Hepatocyte (in vitro differentiated cells): ENCODE data around the gene STRBP. TPM values are rescaled to one million over a fixed set of nuclear protein-coding genes. Genes with fewer than 3 reads are reported as not detected.

ENCODE experiments used
- DNase-seq: peaks from one replicate; pipeline ENCODE4 v3.0.0-alpha.2; 2016; ENCODE audit warnings: low spot score
- H2AFZ ChIP-seq: fragments of 200-600 bp; sonication (generic); 2 replicates; pipeline ENCODE4 v1.6.0; 2016; ENCODE audit warnings: antibody characterized with exemption, mild to moderate bottlenecking
- H3K27ac ChIP-seq: fragments of 200-600 bp; sonication (generic); 2 replicates; pipeline ENCODE4 v1.5.1; 2016; ENCODE audit warnings: mild to moderate bottlenecking
- H3K27me3 ChIP-seq: fragments of 200-600 bp; sonication (generic); 2 replicates; pipeline ENCODE4 v1.6.1; 2016
- H3K36me3 ChIP-seq: fragments of 200-600 bp; sonication (generic); replicated peaks from 2 replicates; pipeline ENCODE4 v1.5.1; 2016; ENCODE audit warnings: low read depth; ENCODE audit not compliant: insufficient read depth
- H3K4me1 ChIP-seq: fragments of 200-600 bp; sonication (generic); 2 replicates; pipeline ENCODE4 v1.5.1; 2016; ENCODE audit warnings: mild to moderate bottlenecking, moderate library complexity; ENCODE audit not compliant: insufficient read depth
- H3K4me2 ChIP-seq: fragments of 200-600 bp; sonication (generic); 2 replicates; pipeline ENCODE4 v1.6.0; 2016
- H3K4me3 ChIP-seq: fragments of 200-600 bp; sonication (generic); 2 replicates; pipeline ENCODE4 v1.5.1; 2016; ENCODE audit warnings: mild to moderate bottlenecking
- H3K79me2 ChIP-seq: fragments of 200-600 bp; sonication (generic); 2 replicates; pipeline ENCODE4 v1.6.0; 2017; ENCODE audit warnings: mild to moderate bottlenecking
- H3K9me2 ChIP-seq: fragments of 200-600 bp; sonication (generic); replicated peaks from 2 replicates; pipeline ENCODE4 v1.6.0; 2017; ENCODE audit warnings: mild to moderate bottlenecking; ENCODE audit not compliant: insufficient read depth
- H3K9me3 ChIP-seq: fragments of 200-600 bp; sonication (generic); 2 replicates; pipeline ENCODE4 v1.5.1; 2016; ENCODE audit warnings: low read depth, mild to moderate bottlenecking
- H4K20me1 ChIP-seq: fragments of 200-600 bp; sonication (generic); 2 replicates; pipeline ENCODE4 v1.6.0; 2016; ENCODE audit warnings: mild to moderate bottlenecking; ENCODE audit not compliant: insufficient read depth, poor library complexity, severe bottlenecking
- EZH2 ChIP-seq: fragments of 200-600 bp; sonication (generic); IDR thresholded peaks from 2 replicates; pipeline ENCODE4 v1.6.1; 2016; ENCODE audit warnings: antibody characterized with exemption, mild to moderate bottlenecking, borderline replicate concordance
- EZH2phosphoT487 ChIP-seq: fragments of 200-600 bp; sonication (generic); IDR thresholded peaks from one replicate; pipeline ENCODE4 v1.6.1; 2018; ENCODE audit warnings: antibody characterized with exemption, mild to moderate bottlenecking, low read depth, moderate library complexity; ENCODE audit not compliant: unreplicated experiment, severe bottlenecking
- WGBS: methylation state at CpG from one replicate; pipeline ENCODE4 v1.1.6; 2016; ENCODE audit warnings: low lambda C conversion rate; ENCODE audit errors: missing lambda C conversion rate; 5-methylcytosine and 5-hydroxymethylcytosine counted together
- polyA plus RNA-seq: library from polyadenylated mRNA; unstranded; fragments of >200 nt; fragmentation: Nextera tagmentation; extraction: Ambion mirVana; gene quantifications from 2 replicates; pipeline ENCODE4 v1.2.1, GENCODE V29; 2016
- total RNA-seq: library from RNA; depleted of rRNA; stranded (reverse); fragments of >200 nt; gene quantifications from 2 replicates; pipeline ENCODE4 v1.2.3, GENCODE V29; 2014
- TF ChIP-seq, protein P1 (sequence below): fragments of 200-600 bp; sonication (generic); IDR thresholded peaks from 2 replicates; pipeline ENCODE4 v1.5.1; 2016; ENCODE audit warnings: antibody characterized with exemption, mild to moderate bottlenecking; ENCODE audit not compliant: poor library complexity

STRBP gene
- total and polyA plus RNA-seq, 2 experiments from 2014 or later: 26.8 to 27.7 TPM

DNA sequence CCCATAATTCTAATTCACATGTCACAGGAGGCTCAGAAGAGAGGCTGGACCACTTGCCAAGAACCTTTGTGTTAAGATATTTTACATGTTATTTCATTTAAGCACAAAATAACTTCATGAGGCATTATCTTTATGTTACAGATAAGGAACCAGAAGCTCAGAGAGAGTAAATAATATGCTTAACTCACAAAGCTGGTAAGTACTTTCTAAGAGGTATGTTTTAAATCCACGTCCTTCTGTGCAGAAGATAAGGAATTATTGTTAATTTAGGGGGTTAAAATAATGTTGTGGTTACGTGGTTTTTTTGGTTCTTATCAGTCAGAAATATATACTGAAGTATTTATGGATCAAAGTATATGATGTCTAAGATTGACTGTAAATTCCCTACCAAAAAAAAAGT is 8.0 kb downstream of the STRBP start:
- Histone ChIP-seq H4K20me1 (peaks cover 20% of the 10 kb centered on the region), H3K27ac (no peak overlapping the region), H3K9me3 (no peaks in the 10 kb centered on the region), H3K4me1 (peaks cover 12% of the 10 kb centered on the region), H3K9me2 (no peaks in the 10 kb centered on the region), H2AFZ (no peak overlapping the region), H3K4me2 (no peak overlapping the region), H3K79me2 (peaks cover 85% of the 10 kb centered on the region), H3K27me3 (peaks cover 7% of the 10 kb centered on the region), H3K4me3 (no peak overlapping the region), H3K36me3 (no peaks in the 10 kb centered on the region)
- DNase-seq: no peak
- 26% methylated on average over 2 of the region's 2 CpGs for WGBS
- TF ChIP-seq, protein P1, sequence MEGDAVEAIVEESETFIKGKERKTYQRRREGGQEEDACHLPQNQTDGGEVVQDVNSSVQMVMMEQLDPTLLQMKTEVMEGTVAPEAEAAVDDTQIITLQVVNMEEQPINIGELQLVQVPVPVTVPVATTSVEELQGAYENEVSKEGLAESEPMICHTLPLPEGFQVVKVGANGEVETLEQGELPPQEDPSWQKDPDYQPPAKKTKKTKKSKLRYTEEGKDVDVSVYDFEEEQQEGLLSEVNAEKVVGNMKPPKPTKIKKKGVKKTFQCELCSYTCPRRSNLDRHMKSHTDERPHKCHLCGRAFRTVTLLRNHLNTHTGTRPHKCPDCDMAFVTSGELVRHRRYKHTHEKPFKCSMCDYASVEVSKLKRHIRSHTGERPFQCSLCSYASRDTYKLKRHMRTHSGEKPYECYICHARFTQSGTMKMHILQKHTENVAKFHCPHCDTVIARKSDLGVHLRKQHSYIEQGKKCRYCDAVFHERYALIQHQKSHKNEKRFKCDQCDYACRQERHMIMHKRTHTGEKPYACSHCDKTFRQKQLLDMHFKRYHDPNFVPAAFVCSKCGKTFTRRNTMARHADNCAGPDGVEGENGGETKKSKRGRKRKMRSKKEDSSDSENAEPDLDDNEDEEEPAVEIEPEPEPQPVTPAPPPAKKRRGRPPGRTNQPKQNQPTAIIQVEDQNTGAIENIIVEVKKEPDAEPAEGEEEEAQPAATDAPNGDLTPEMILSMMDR: no peak
- TF ChIP-seq EZH2phosphoT487 (peak; percentile 90), EZH2 (no peak)

DNA sequence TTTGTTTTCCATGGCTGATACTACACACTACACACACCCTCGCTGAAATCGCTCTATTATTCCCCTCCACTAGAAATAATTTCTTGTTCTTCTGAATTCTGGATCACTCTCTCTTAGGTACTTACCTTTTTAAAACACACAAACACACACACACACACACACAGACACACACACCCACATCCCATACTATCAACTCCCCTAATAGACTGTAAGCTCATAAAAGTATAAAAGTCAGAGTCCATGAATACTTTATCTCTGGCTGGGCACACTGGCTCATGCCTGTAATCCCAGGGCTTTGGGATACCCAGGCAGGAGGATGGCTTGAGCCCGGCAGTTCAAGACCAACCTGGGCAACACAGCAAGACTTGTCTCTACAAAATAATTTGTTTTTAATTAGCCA is 11.1 kb downstream of the STRBP start:
- no peak overlapping the region for H3K4me3 ChIP-seq
- peaks cover 9% of the 10 kb centered on the region for H3K4me1 ChIP-seq
- no peak overlapping the region for H3K27ac ChIP-seq
- no peak overlapping the region for H3K4me2 ChIP-seq
- H3K9me2 ChIP-seq: no peaks in the 10 kb centered on the region
- no peak overlapping the region for H2AFZ ChIP-seq
- no peaks in the 10 kb centered on the region for H3K36me3 ChIP-seq
- WGBS: 83% methylated on average over 3 of the region's 3 CpGs
- TF ChIP-seq, protein P1: no peak
- TF ChIP-seq EZH2phosphoT487: no peak
- H3K9me3 ChIP-seq: no peaks in the 10 kb centered on the region
- no peaks in the 10 kb centered on the region for H3K27me3 ChIP-seq
- H3K79me2 ChIP-seq: peaks cover 85% of the 10 kb centered on the region
- H4K20me1 ChIP-seq: peaks cover 16% of the 10 kb centered on the region
- no peak for DNase-seq

DNA sequence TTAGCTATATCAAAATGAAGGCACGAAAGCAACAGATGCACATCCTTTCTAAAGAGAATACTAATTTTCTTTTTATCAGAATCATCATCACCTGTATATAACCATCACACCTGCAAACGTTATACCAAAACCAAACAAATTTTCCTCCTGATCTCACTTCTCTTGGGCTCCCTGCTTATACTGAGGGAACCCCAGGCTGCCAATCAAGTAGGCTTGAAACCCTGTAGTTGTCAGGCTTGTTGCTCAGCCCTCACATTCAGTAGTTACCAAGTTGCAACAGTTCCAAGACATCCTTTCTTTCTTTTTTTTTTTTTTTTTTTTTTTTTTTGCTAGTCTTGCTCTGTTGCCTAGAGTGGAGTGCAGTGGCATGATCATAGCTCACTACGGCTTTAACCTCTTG is 12.7 kb downstream of the STRBP start:
- TF ChIP-seq, protein P1: no peak
- no peak for TF ChIP-seq EZH2
- TF ChIP-seq EZH2phosphoT487: no peak
- H3K4me3 ChIP-seq: no peak overlapping the region
- H2AFZ ChIP-seq: no peak overlapping the region
- DNase-seq: no peak
- no peaks in the 10 kb centered on the region for H3K9me2 ChIP-seq
- H3K27ac ChIP-seq: no peak overlapping the region
- no peak overlapping the region for H3K4me2 ChIP-seq
- peaks cover 13% of the 10 kb centered on the region for H3K4me1 ChIP-seq
- no peaks in the 10 kb centered on the region for H3K9me3 ChIP-seq
- H3K36me3 ChIP-seq: no peaks in the 10 kb centered on the region
- H3K27me3 ChIP-seq: no peaks in the 10 kb centered on the region
- WGBS: 85% methylated on average over 3 of the region's 3 CpGs
- peaks cover 10% of the 10 kb centered on the region for H4K20me1 ChIP-seq
- H3K79me2 ChIP-seq: peaks cover 80% of the 10 kb centered on the region

DNA sequence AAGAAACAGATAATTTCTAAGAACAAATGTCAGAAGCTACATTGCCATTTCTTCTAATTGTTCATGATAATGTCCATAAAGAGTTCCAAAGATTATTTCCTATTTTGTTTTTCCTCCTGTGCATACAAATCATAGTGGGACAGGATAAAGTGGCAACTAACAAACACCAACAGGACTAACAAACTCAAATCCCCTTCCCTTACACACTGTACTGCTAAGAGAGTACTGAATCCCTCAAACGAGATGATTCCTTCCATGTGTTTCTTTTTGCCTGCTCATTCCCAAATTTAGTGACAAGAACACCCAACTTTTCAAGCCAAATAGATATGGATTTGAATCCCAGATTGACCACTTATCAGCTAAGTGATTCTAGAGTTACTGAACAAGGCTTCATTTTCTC is 15.2 kb downstream of the STRBP start:
- H3K27me3 ChIP-seq: no peaks in the 10 kb centered on the region
- peaks cover 5% of the 10 kb centered on the region for H4K20me1 ChIP-seq
- no peaks in the 10 kb centered on the region for H3K9me3 ChIP-seq
- WGBS: 64% methylated on average over 1 of the region's 1 CpG
- no peak overlapping the region for H3K4me2 ChIP-seq
- H3K9me2 ChIP-seq: no peaks in the 10 kb centered on the region
- H2AFZ ChIP-seq: no peak overlapping the region
- H3K36me3 ChIP-seq: no peaks in the 10 kb centered on the region
- H3K27ac ChIP-seq: no peak overlapping the region
- H3K79me2 ChIP-seq: peaks cover 78% of the 10 kb centered on the region
- DNase-seq: no peak
- H3K4me3 ChIP-seq: no peak overlapping the region
- TF ChIP-seq EZH2: no peak
- no peak for TF ChIP-seq EZH2phosphoT487
- TF ChIP-seq, protein P1: no peak
- H3K4me1 ChIP-seq: peaks cover 10% of the 10 kb centered on the region
